ENCODE data around the gene PIRT. TPM values are rescaled to one million over a fixed set of nuclear protein-coding genes. Genes with fewer than 3 reads are reported as not detected.

Gene PIRT
- polyA plus RNA-seq, 1 donor from 2014 or later = not detected

- Histone ChIP-seq H3K36me3 (ENCODE audit: insufficient read depth, low read length) (no peaks in the 10 kb centered on the region), H3K4me2 (ENCODE audit: low read length) (no peak overlapping the region), H3K79me2 (replicated peaks; ENCODE audit: insufficient read depth, low read length) (no peaks in the 10 kb centered on the region), H3K27ac (ENCODE audit: low read length) (no peak overlapping the region), H3F3A (ENCODE audit: insufficient read depth, low read length, poor library complexity, severe bottlenecking) (no peaks in the 10 kb centered on the region), H3K9ac (ENCODE audit: low read length) (no peak overlapping the region), H3K9me2 (ENCODE audit: insufficient read depth, low read length) (no peaks in the 10 kb centered on the region), H4K20me1 (ENCODE audit: insufficient read depth) (no peaks in the 10 kb centered on the region), H3K9me3 (ENCODE audit: low read length) (no peaks in the 10 kb centered on the region), H2AFZ (ENCODE audit: low read depth, low read length) (no peak overlapping the region), H3K27me3 (ENCODE audit: insufficient read depth, low read depth, low read length) (no peaks in the 10 kb centered on the region), H3K4me3 (ENCODE audit: low read length) (no peak overlapping the region)
- no peak for TF ChIP-seq EZH2 (IDR thresholded peaks at IDR 0.05; ENCODE audit: borderline replicate concordance, insufficient read depth, low read length, poor library complexity, severe bottlenecking)
- no peak for TF ChIP-seq POLR2AphosphoS5 (IDR thresholded peaks at IDR 0.05)
- TF ChIP-seq MXI1 (conservative IDR thresholded peaks at IDR 0.05; ENCODE audit: poor library complexity, severe bottlenecking) = no peak
- no peak for TF ChIP-seq EP300 (conservative IDR thresholded peaks at IDR 0.05; ENCODE audit: poor library complexity, severe bottlenecking)
- TF ChIP-seq RAD21 (conservative IDR thresholded peaks at IDR 0.05) = no peak
- no peak for TF ChIP-seq REST (IDR thresholded peaks at IDR 0.05; ENCODE audit: borderline replicate concordance)
- no peak for TF ChIP-seq TAF1 (IDR thresholded peaks at IDR 0.05; ENCODE audit: low read depth)
- no peak for TF ChIP-seq CTCF (IDR thresholded peaks at IDR 0.05; ENCODE audit: poor library complexity, severe bottlenecking)
- TF ChIP-seq SMC3 (conservative IDR thresholded peaks at IDR 0.05; ENCODE audit: poor library complexity) = no peak
Measured at GRCh38 chr17:10793256-10793655, 44.6 kb downstream of the PIRT start.

- Histone ChIP-seq H3K27ac (ENCODE audit: low read length) (no peak overlapping the region), H3K9ac (ENCODE audit: low read length) (no peak overlapping the region), H4K20me1 (ENCODE audit: insufficient read depth) (no peaks in the 10 kb centered on the region), H3K79me2 (replicated peaks; ENCODE audit: insufficient read depth, low read length) (no peaks in the 10 kb centered on the region), H3K9me3 (ENCODE audit: low read length) (no peaks in the 10 kb centered on the region), H3K9me2 (ENCODE audit: insufficient read depth, low read length) (no peaks in the 10 kb centered on the region), H2AFZ (ENCODE audit: low read depth, low read length) (no peak overlapping the region), H3K27me3 (ENCODE audit: insufficient read depth, low read depth, low read length) (no peaks in the 10 kb centered on the region), H3K4me3 (ENCODE audit: low read length) (no peak overlapping the region), H3F3A (ENCODE audit: insufficient read depth, low read length, poor library complexity, severe bottlenecking) (no peaks in the 10 kb centered on the region), H3K4me2 (ENCODE audit: low read length) (no peak overlapping the region), H3K36me3 (ENCODE audit: insufficient read depth, low read length) (no peaks in the 10 kb centered on the region)
- TF ChIP-seq POLR2AphosphoS5 (IDR thresholded peaks at IDR 0.05) (no peak), REST (IDR thresholded peaks at IDR 0.05; ENCODE audit: borderline replicate concordance) (no peak)
Measured at GRCh38 chr17:10792151-10792550, 45.7 kb downstream of the PIRT start.

All from neural cell (in vitro differentiated cells).